ENCODE measurements around the gene RASSF10.
A peak's percentile ranks its signal among the peaks of the same experiment; 100 is the strongest.

RASSF10 gene

DNA sequence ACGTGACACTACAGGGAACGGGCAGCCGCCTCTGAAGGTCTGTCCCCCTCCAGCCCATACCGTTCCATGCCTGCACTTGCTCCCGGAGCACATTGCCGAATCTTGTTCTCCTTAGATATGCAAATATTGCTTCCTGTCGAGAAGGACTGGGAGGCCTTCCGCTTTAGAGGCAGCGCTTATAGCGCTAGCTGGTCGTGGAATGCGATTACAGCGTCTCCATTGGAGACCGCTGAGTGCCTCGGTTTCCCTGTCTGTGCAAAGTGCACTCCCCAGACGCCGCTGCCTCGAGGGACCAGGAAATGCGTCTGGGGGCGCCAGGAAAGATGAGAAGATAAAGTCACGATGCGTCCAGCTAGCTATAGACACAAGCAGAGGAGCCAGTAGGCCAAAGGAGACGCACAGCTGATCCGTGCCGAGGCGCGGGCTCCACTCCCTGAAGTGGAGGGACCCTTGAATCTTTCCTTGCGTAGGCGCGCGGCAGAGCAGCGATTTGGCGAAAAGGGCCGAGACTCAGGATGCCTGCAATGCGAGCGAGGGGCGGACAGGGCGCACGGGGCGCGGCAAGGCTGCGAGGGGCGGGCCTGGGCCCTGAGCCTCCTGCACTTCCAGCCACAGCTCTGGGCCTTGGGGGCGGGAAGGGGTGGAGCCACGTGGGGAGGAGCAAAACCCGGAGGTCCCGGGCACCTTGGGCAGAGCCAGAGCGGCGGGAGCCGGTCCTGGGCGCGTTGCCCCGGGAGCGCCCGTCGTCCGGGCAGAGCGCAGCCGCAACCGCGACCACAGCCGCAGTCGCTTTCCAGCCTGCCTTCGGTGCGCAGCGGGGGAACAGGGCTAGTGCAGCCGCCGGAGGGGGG lies at the start of gene RASSF10:
Gene RASSF10 (plus strand): TSS at position 692 of the 851 bp plus-strand sequence. CDS start 261 bp downstream, outside the sequence.
- DNase-seq (ENCODE audit: low read depth in 4 of 4, low spot score in 1 of 4): peak in 1 of 4 experiments; percentile 22

DNA sequence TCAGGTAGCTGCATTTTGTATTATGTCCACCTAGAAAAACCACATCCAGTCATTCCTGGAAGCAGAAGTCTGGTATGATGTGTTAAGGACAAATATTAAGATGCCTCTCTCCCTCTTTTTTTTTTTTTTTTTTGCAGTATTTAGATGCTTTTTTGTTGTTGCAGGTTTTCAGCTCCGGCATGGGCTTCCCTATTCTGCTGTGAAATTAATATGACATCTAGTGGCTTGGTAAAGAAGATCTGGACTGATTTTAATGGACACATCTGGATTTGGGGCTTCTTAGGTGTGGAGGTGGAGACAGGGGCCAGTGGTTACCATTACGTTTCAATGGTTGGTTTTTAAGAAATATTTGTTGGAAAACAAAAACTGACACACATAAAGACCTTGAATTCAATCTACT lies 47.5 kb upstream of the RASSF10 start:
- no peak for DNase-seq (ENCODE audit: low read depth in 4 of 4, low spot score in 1 of 4)

GRCh38 chr11:12962306-12962705 lies 46.8 kb upstream of the RASSF10 start:
- DNase-seq (ENCODE audit: low read depth in 4 of 4, low spot score in 1 of 4): no peak

DNA sequence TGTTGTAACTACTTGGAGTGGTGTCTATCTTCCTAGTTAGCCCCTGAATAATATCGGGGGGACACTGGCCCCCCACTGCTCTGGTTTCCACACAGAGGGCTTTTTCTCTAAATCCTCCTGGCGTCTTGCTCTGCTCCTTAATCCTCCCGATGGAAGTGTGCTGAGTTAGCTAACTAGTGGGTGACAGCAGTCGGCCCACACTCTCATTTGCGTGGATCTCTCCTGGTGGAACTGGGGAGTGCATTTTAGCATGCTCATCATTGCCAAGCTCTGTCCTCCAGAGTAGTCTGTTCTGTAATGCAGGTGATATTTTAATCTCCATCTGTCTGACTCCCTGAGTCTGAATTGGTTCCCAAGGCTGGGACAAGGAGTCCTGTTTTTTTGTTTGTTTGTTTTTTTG lies 46.1 kb upstream of the RASSF10 start:
- no peak for DNase-seq (ENCODE audit: low read depth in 4 of 4, low spot score in 1 of 4)

- DNase-seq (ENCODE audit: low read depth in 4 of 4, low spot score in 1 of 4): peak; percentile 19 to 52 (median 44)
Observed at GRCh38 chr11:12963792-12964536, 45.2 kb upstream of the RASSF10 start.

DNA sequence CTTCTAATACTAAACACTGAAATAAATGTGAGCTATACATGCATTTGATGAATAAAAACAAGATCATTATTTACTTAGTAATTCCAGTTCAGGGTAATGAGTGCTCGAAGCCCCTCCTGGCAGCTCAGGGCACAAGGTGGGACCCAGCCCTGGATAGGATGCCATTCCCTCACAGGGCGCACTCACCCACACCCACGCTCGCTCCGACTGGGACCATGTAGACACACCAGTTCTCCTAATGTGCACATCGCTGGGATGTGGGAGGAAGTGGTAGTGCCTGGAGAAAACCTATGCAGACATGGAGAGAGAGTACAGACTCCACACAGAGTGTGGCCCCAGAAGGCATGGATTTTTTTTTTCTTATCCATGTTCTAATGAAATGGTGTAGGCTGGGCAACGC lies 44.5 kb upstream of the RASSF10 start:
- no peak for DNase-seq (ENCODE audit: low read depth in 4 of 4, low spot score in 1 of 4)

DNA sequence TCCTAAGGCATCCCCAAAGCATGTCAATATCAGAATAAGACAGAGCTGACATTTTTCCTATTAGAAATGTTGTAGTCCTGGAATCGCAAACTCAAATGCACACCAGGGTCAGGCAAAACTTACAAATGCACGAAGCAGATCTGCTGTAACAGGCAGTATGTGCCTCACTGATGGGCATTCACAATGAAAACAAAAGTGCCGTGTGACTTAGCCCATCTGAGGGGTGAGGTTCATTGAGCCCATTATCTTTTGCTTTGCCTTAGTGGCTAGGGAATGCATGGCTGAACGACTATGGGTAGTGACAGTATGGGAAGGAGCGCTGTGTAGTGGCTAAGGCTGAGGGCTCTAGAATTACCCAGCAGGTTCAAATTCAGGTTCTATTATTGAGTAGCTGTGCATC lies 43.1 kb upstream of the RASSF10 start:
- no peak for DNase-seq (ENCODE audit: low read depth in 4 of 4, low spot score in 1 of 4)

GRCh38 chr11:12968101-12968500 lies 41.0 kb upstream of the RASSF10 start:
- DNase-seq (ENCODE audit: low read depth in 4 of 4, low spot score in 1 of 4): no peak

DNA sequence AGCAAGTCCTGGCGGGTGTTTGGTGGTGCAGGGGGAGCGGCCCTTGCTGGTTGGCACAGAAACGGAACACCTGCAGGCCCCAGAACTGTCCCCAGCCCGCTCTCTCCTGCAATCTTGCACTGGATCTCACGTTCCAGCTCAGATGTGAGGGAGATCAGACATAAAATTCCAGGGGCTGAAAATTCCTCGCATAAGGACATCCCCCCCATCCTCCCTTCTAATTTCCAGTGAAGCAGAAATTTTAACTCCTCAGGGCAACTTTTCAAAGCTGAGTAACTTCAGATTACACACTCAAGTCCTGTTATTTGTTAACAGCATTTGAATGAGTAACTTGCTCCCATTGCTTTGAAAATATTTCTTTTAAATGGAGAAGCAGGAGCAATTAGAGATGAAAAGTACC lies 40.3 kb upstream of the RASSF10 start:
- no peak for DNase-seq (ENCODE audit: low read depth in 4 of 4, low spot score in 1 of 4)

DNA sequence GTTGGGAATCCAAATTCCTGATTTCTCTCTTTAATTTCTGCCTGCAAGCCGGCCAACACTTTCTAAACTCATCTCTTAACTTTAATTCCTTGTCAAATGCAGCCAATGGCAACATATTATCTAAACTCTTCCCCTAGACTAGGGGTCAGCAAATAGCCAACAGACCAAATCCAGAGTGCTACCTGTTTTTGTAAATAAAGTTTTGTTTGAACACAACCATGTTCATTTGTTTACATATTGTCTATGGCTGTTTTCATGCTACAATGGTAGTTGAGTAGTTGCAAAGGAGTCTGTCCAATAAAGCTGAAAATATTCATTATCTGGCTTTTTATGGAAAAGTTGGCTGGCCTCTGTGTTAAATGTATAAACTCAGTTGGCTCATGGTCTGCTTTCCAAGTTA lies 37.2 kb upstream of the RASSF10 start:
- DNase-seq (ENCODE audit: low read depth in 4 of 4, low spot score in 1 of 4): no peak

DNA sequence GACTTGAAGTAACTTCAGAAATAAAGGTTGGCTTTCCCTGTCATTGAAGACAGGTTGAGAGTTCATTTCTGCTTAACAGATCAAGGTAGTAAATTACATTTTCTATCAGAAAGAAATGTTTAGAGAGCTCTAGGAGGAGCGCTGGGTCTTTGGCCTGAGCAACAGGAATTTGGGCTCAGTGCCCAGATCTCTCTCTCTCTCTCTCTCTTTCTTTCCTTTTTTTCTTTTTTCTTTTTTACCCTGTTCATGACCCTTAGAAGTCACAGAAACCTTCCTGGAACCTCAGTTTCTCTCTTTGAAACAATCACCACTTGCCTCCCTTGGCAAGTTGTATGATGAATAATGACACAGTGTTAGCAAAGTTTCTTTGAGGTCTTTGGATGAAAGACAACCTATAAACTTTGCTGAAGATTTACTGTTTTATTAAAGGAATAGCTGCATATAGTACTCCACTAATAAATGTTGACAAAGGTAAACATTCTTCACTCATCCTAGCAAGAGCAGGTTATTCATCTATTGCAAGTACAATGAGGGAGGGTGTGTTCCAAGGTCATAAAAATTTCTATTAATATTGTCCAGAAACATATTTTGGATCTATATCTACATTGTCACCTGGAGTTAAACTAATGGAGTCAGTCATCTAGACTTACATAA lies 35.5 kb upstream of the RASSF10 start:
- no peak for DNase-seq (ENCODE audit: low read depth in 4 of 4, low spot score in 1 of 4)

DNA sequence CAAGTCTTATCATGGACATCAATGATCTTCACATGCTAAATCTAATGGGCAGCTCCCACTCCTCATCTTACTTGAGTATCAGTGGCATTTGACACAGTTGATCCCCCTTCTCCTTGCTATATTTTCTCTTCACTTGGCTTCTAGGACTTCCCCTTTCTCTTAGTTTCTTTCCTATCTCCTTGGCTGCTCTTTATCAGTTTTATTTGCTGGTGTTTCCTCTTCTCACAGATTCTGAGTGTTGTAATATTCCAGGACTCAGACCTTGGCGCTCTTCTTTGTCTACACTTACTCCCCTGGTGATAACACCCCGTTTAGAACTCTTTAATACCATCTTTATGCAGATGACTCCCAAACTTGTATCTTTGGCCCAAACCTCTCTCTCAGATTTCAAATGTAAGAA lies 33.9 kb upstream of the RASSF10 start:
- DNase-seq (ENCODE audit: low read depth in 4 of 4, low spot score in 1 of 4): no peak

DNA sequence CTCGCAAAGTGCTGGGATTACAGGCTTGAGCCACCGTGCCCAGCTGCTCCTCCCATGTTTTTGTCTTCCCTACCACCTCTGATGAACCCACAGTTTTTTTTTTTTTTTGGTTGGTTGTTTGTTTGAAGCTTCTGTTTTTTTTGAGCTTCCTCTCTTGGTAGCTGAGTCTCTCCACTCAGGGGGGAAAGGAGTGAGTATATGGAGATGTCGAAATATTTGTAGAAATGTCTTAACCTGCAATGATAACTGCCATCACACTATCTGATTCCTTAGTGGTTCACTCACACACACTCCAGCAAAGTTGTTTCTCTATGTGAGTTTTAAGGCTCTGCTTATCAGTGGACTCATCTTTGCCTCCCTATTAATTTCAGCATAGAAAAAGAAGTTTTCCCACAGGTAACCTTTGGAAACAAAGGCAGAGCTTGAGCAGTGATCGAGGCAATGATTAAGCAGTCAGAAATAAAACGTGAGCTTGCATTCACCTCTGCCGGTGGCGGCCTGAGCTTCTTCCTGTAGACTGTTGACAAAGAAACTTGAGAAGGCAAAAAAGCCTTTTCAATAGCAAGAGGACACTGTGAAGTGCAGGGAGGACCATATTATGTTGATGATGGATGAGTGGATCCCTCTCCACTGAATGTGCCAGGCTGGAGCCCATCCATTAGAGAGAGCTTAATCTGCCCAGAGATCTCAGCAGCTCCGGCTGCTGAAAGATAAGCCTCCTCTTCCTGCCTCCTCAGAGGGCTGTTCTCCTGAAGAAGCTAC lies 29.0 kb upstream of the RASSF10 start:
- DNase-seq (ENCODE audit: low read depth in 4 of 4, low spot score in 1 of 4): no peak

DNA sequence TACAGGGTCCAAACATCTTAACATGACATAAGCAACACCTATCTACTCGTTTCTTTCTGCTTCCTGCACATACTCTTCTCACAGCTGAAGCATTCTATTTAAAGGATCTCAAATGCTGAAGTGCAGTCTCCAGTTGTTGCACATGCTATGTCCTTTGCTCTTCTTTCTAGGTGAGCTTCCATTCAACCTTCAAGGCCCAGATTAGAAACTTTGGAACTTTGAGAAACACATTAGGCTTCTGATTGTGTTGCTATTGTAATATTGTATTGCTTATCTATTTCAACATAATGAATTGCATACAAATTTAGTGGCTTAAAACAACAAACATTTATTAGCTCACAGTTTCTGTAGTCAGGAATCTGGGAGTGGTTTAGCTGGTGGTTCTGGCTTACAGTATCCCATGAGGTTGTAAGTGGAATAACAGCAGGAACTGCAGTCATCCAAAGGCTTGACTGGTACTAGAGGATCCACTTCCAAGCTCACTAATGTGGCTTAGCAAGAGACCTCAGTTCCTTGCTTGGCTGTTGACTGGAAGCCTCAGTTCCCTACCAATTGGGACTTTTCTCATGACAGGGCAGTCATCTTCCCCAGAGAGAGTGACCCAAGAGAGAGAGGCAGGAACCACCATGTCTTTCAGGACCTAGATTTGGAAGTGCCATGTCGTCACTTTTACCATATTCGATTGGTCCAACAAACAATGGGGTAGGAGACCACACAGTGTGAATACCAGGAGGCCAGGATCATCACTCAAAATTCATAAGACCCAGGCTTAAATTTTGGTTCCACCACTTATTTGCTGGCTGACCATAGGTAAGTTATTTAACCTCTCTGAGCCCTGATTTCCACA lies 27.2 kb upstream of the RASSF10 start:
- DNase-seq (ENCODE audit: low read depth in 4 of 4, low spot score in 1 of 4): no peak

DNA sequence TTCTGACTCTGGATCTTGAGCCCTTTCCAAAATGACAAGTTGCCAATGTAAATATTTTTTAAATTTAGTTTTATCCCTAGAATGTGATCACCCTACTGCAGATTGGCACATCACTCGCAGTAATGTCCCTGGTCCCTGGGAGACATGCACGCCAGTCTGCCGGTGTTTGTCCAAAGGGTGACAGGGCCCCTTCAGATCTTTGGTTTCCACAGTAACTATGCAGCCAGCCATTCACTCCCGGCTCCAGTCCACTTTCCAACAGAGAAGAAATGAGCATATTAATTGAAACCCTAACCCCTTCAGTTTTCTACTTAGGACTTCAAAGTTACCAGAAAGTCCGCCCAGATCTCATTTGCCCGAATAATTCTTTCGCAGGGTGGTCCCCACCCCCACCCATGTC lies 25.8 kb upstream of the RASSF10 start:
- no peak for DNase-seq (ENCODE audit: low read depth in 4 of 4, low spot score in 1 of 4)

GRCh38 chr11:12986194-12986898 lies 22.8 kb upstream of the RASSF10 start:
- DNase-seq (ENCODE audit: low read depth in 4 of 4, low spot score in 1 of 4): no peak

DNA sequence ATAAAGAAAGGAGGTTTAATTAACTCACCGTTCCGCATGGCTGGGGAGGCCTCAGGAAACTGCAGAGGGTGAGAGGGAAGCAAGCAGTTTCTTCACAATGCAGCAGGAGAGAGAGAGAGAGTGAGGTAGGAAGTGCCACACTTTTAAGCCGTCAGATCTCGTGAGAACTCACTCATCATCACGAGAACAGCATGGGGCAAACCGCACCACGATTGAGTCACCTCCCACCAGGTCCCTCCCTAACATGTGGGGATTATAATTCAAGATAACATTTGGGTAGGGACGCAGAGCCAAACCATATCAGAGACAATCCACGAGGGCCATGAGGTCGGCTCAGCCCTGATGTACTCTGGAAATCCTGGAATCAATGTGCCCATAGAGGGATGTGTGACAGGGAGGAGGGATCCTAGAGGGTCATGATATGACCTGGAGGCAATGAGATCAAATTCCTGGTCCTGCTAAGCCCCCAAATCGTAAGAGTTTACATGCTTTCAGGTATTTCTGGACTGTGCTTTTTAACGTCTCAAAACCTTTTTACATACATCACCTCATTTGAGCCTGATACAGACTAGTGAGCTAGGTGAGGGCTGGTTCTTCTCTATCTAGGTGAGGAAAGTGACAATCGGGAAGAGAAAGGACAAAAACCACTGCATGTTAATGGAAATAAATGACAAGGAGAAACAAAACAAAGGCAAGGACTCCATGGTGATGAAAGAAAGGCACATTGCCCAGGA lies 19.5 kb upstream of the RASSF10 start:
- DNase-seq (ENCODE audit: low read depth in 4 of 4, low spot score in 1 of 4): no peak

- DNase-seq (ENCODE audit: low read depth in 4 of 4, low spot score in 1 of 4): no peak
Observed at GRCh38 chr11:12990162-12990480, 19.0 kb upstream of the RASSF10 start.

DNA sequence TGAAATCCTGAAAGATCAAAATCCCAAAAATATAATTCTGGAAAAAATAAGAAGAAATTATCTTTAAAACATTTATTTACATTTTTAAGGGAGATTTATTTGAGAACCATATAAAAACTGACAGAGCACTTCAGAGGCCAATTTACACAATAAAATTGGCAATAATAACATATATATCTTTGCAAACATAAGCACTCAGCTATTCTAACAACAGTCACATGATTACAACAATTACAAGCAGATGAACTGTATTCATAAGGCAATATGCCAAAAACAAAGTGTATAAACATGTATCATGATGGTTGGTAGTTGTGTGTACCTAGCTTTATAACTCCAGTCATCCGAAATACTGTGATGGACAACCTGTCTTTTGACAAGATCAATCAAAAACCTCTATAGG lies 17.7 kb upstream of the RASSF10 start:
- DNase-seq (ENCODE audit: low read depth in 4 of 4, low spot score in 1 of 4): no peak

Measured in stimulated activated CD4-positive, alpha-beta T cell treated with anti-CD3 and anti-CD28 coated beads, Interleukin-1b, Interleukin-23, amount 100 ng/mL, for 24 hours (primary cell).